HT-29 (cell line): Measurements from ENCODE around the gene PRDX1. TPM values are rescaled to one million over a fixed set of nuclear protein-coding genes. Genes with fewer than 3 reads are reported as not detected.
"Not testable (repeated sequence)": the region's sequence is repeated elsewhere in the genome, so short reads cannot be mapped to it uniquely, and the experiment has no call there.

Source experiments
- DNase-seq: peaks from one replicate; pipeline ENCODE4 v3.0.0-alpha.2; 2015; ENCODE audit warnings: low spot score
- total RNA-seq: library from RNA; depleted of rRNA; stranded (reverse); fragments of >200 nt; shearing (Covaris generic); gene quantifications from 2 replicates; pipeline ENCODE4 v1.2.3, GENCODE V29; 2014; rRNA removed

PRDX1 gene
- total RNA-seq, 1 experiment from 2014 or later: 630 TPM

GRCh38 chr1:45467353-45467752 lies 54.3 kb downstream of the PRDX1 start:
- not testable (repeated sequence) for DNase-seq

GRCh38 chr1:45465277-45465676 lies 56.4 kb downstream of the PRDX1 start:
- DNase-seq: no peak

Other genes with a start within 250 kb of the PRDX1 start
- 101 and 113 TPM in 2 replicates for gene HPDL, start 195.0 kb downstream of the PRDX1 start, total RNA-seq
- gene TOE1, start 181.7 kb downstream of the PRDX1 start, total RNA-seq: 20.5 and 24.2 TPM in 2 replicates
- gene MUTYH, start 181.4 kb downstream of the PRDX1 start, total RNA-seq: 32.6 and 36.0 TPM in 2 replicates
- 2.0 and 2.9 TPM in 2 replicates for gene TESK2, start 30.7 kb downstream of the PRDX1 start, total RNA-seq
- 0.71 and 1.5 TPM in 2 replicates for gene CCDC163, start 21.8 kb downstream of the PRDX1 start, total RNA-seq
- gene MMACHC, start 21.6 kb downstream of the PRDX1 start, total RNA-seq: 6.8 and 6.9 TPM in 2 replicates
- 145 and 161 TPM in 2 replicates for gene AKR1A1, start 28.9 kb upstream of the PRDX1 start, total RNA-seq
- gene NASP, start 62.2 kb upstream of the PRDX1 start, total RNA-seq: 100 and 105 TPM in 2 replicates
- 0.86 and 1.3 TPM in 2 replicates for gene CCDC17, start 102.2 kb upstream of the PRDX1 start, total RNA-seq
- 49.3 and 51.1 TPM in 2 replicates for gene GPBP1L1, start 164.6 kb upstream of the PRDX1 start, total RNA-seq
- 16.5 and 18.3 TPM in 2 replicates for gene TMEM69, start 166.3 kb upstream of the PRDX1 start, total RNA-seq
- gene IPP, start 228.8 kb upstream of the PRDX1 start, total RNA-seq: 1.5 and 2.9 TPM in 2 replicates